ENCODE results near the gene DPH6. TPM values are rescaled to one million over a fixed set of nuclear protein-coding genes. Genes with fewer than 3 reads are reported as not detected.
A peak's percentile ranks its signal among the peaks of the same experiment; 100 is the strongest.

Gene DPH6
- total and polyA plus RNA-seq, 12 donors, result 5.0 to 42.0 (median 15.7) TPM

DNA sequence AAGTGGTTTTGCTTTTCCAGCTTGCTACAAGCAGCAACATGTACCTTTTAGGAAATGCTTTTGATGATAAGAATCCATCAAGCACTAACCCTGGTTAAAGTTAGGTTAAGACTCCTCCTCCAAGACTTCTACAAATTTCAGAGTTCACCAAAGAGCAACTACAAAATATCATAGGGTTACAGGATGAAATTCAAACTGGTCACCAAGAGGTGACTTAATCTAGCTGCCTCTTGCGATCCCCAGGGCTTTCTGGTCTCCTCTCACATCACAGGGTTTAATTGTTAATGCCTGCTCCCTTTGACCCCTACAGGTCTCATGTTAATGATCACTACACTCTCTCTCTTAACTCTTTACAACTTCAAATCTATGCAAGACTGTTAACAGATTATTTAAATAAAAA lies 66.5 kb downstream of the DPH6 start:
- 89 to 96% (median 90%) methylated on average over 1 of the region's 1 CpG for WGBS, 4 donors
- H3K4me3 ChIP-seq, result no peak overlapping the region

DNA sequence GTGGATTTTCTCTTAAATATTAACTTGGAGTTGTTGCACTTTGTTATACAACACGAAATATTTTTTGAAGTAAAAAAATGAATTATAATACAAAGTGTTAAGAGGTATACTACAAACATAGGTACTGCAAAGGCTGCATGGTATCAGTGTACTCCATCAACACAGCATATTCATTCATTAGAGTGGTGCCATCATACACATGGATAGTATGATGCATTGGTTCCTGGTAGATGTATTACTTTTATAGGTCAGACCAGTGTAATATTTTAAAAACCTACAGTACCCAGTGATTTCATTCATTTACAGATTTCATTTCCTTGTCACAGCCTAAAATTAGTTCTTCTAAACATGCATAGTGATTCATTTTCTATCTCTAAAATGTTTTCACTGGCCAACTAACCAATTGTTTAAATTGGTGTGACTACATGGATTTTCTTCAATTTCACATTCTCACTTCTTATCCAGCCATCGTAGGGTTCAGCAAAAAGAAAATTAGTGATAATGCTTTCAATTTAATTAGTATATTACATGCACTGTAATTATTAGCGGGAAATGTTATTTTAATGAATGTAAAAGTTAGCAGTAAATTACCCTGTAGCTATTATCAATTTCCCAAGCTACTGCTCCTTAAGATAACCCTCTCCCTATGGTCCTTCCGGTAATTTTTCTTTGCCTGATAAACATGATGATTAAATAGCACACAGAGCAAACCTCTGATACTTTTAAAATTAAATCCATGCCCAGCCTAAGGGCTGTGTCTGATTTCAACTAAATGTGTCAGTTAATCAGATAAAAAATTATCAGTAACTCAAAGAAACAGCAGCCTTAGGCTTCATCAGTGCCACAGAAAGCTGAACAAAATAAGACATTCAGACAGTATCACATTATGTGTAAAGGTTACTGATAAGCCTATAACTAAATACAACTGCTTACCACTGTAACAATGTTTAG lies 68.4 kb downstream of the DPH6 start:
- no peak overlapping the region for H3K27ac ChIP-seq
- DNase-seq, result no peak
- H3K4me1 ChIP-seq (replicated peaks in 1 of 2), result peaks cover 0 to 11% of the 10 kb centered on the region in 2 donors
- TF ChIP-seq, protein P1, sequence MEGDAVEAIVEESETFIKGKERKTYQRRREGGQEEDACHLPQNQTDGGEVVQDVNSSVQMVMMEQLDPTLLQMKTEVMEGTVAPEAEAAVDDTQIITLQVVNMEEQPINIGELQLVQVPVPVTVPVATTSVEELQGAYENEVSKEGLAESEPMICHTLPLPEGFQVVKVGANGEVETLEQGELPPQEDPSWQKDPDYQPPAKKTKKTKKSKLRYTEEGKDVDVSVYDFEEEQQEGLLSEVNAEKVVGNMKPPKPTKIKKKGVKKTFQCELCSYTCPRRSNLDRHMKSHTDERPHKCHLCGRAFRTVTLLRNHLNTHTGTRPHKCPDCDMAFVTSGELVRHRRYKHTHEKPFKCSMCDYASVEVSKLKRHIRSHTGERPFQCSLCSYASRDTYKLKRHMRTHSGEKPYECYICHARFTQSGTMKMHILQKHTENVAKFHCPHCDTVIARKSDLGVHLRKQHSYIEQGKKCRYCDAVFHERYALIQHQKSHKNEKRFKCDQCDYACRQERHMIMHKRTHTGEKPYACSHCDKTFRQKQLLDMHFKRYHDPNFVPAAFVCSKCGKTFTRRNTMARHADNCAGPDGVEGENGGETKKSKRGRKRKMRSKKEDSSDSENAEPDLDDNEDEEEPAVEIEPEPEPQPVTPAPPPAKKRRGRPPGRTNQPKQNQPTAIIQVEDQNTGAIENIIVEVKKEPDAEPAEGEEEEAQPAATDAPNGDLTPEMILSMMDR (IDR thresholded peaks at IDR 0.05), result no peak
- TF ChIP-seq POLR2A (IDR thresholded peaks at IDR 0.05), result no peak
- intact Hi-C loops (cut with DNase I), result no loop called here
- no peak overlapping the region for H3K4me3 ChIP-seq
- H3K36me3 ChIP-seq (replicated peaks in 1 of 2), result no peaks in the 10 kb centered on the region
- H3K27me3 ChIP-seq, result no peaks in the 10 kb centered on the region
- WGBS, 4 donors, result 76 to 90% (median 80%) methylated on average over 4 of the region's 4 CpGs
- H3K9me3 ChIP-seq (replicated peaks in 1 of 3), result no peaks in the 10 kb centered on the region

More for the DNA sequence above, 66.5 kb downstream of the DPH6 start:
- Histone ChIP-seq H3K27me3 (no peaks in the 10 kb centered on the region), H3K4me1 (replicated peaks in 1 of 2) (peaks cover 0 to 11% of the 10 kb centered on the region in 2 donors), H3K9me3 (replicated peaks in 1 of 3) (no peaks in the 10 kb centered on the region), H3K27ac (no peak overlapping the region), H3K36me3 (replicated peaks in 1 of 2) (no peaks in the 10 kb centered on the region)
- DNase-seq, result no peak
- intact Hi-C loops (cut with DNase I), result no loop called here
- TF ChIP-seq POLR2A (IDR thresholded peaks at IDR 0.05), result no peak
- TF ChIP-seq, protein P1 (IDR thresholded peaks at IDR 0.05), result no peak

DNA sequence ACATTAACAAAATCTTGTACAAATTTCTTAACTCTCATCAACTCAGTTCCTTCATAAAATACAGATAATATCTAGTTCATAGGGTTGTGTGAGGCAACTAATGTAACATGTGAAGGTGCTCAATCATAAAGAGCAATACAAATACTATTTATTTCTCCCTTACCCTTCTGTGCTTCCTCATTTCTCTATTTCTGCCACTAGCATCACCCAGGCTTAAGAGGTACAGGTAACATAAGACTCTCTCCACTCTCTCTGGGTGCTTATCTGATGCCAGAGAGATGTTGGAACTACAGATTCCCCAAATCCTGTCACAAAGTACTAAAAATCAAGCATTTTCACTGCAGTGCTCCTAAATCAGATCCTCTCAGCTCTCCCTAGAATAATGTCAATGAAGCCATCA lies 74.9 kb downstream of the DPH6 start:
- peaks cover 0 to 15% of the 10 kb centered on the region in 2 donors for H3K4me1 ChIP-seq (replicated peaks in 1 of 2)
- H3K9me3 ChIP-seq (replicated peaks in 1 of 3), result no peaks in the 10 kb centered on the region
- TF ChIP-seq, protein P1 (IDR thresholded peaks at IDR 0.05), result no peak
- no peak for TF ChIP-seq POLR2A (IDR thresholded peaks at IDR 0.05)
- peak overlapping the region in 1 of 5 donors; percentile 14 for H3K27ac ChIP-seq
- intact Hi-C loops (cut with DNase I), result no loop called here
- no peak for DNase-seq
- H3K36me3 ChIP-seq (replicated peaks in 1 of 2), result no peaks in the 10 kb centered on the region
- H3K4me3 ChIP-seq, result peak overlapping the region in 1 of 4 donors; percentile 33
- no peaks in the 10 kb centered on the region for H3K27me3 ChIP-seq

DNA sequence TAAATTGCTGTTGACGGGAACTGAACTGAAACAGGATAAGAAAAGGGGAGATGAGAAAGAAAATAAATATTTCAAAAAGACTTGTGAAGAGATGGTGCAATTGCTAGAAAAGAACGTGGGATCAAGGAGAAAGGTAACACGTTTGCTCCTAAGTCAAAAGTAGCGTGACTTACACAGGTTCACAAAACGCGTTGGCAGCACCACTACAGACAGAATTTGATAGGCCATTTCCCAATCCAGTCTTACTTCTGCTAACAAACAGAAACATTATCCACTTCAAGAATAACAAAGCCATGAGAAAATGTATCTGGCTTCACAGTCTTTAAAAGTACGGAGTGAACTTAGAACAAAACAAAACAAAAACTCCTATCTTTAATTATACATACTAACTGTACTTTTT lies 75.5 kb downstream of the DPH6 start:
- H3K27me3 ChIP-seq, result no peaks in the 10 kb centered on the region
- WGBS, 4 donors, result 39 to 42% (median 41%) methylated on average over 7 of the region's 7 CpGs
- H3K4me3 ChIP-seq, result peak overlapping the region in 1 of 4 donors; percentile 33
- H3K4me1 ChIP-seq (replicated peaks in 1 of 2), result peaks cover 0 to 15% of the 10 kb centered on the region in 2 donors
- intact Hi-C loops (cut with DNase I), result no loop called here
- peak in 5 of 7 donors; percentile 19 to 59 (median 30) for DNase-seq
- no peak for TF ChIP-seq POLR2A (IDR thresholded peaks at IDR 0.05)
- TF ChIP-seq, protein P1 (IDR thresholded peaks at IDR 0.05), result no peak
- H3K9me3 ChIP-seq (replicated peaks in 1 of 3), result no peaks in the 10 kb centered on the region
- no peaks in the 10 kb centered on the region for H3K36me3 ChIP-seq (replicated peaks in 1 of 2)
- H3K27ac ChIP-seq, result peak overlapping the region in 3 of 5 donors; percentile 14 to 36 (median 30)
